HFFc6 (cell line): Measurements from ENCODE around the gene WDR27. TPM values are rescaled to one million over a fixed set of nuclear protein-coding genes. Genes with fewer than 3 reads are reported as not detected.

ENCODE experiments used
- DNase-seq: peaks from one replicate; pipeline ENCODE4 v3.0.0-alpha.2; 2018
- H3K27ac Mint-ChIP-seq: 2 replicates; pipeline ENCODE4 v1.8.0; 2020; ENCODE audit warnings: mild to moderate bottlenecking, mixed read lengths
- H3K27me3 Mint-ChIP-seq: 2 replicates; pipeline ENCODE4 v1.8.0; 2021; ENCODE audit warnings: mild to moderate bottlenecking, moderate library complexity, mixed read lengths; ENCODE audit not compliant: insufficient read depth
- H3K36me3 Mint-ChIP-seq: 2 replicates; pipeline ENCODE4 v1.8.0; 2021; ENCODE audit warnings: low read depth, mixed read lengths
- H3K4me1 Mint-ChIP-seq: 2 replicates; pipeline ENCODE4 v1.8.0; 2020; ENCODE audit warnings: low read depth, mixed read lengths
- H3K4me3 Mint-ChIP-seq: 2 replicates; pipeline ENCODE4 v1.8.0; 2020; ENCODE audit warnings: mild to moderate bottlenecking, moderate library complexity, mixed read lengths
- H3K9me3 Mint-ChIP-seq: 2 replicates; pipeline ENCODE4 v1.8.0; 2020; ENCODE audit warnings: mild to moderate bottlenecking, mixed read lengths
- CTCF ChIP-seq: fragments of 200-600 bp; sonication (generic); IDR thresholded peaks from 2 replicates; pipeline ENCODE4 v1.5.0; 2021; ENCODE audit warnings: antibody characterized with exemption, mild to moderate bottlenecking
- total RNA-seq, 6 experiments: library from RNA; stranded (reverse); fragmentation: NEBNext Ultra II Directional; extraction: Animal tissue kit (Norgen Biotek cat#: 25700); gene quantifications; 2 replicates in 1 of 6; 3 replicates in 5 of 6; pipeline ENCODE4 v1.2.3, GENCODE V29; 2021

Gene WDR27
- total RNA-seq, 6 experiments from 2014 or later: 10.0 to 15.8 (median 12.1) TPM

GRCh38 chr6:169415179-169415578 is 286.6 kb downstream of the WDR27 start:
- DNase-seq: no peak
- H3K27ac Mint-ChIP-seq: no peak overlapping the region
- peaks cover 23% of the 10 kb centered on the region for H3K9me3 Mint-ChIP-seq
- no peak overlapping the region for H3K4me3 Mint-ChIP-seq
- H3K4me1 Mint-ChIP-seq: no peaks in the 10 kb centered on the region
- TF ChIP-seq CTCF: no peak
- peaks cover 11% of the 10 kb centered on the region for H3K27me3 Mint-ChIP-seq
- H3K36me3 Mint-ChIP-seq: peaks cover 19% of the 10 kb centered on the region

- H3K27ac Mint-ChIP-seq: no peak overlapping the region
- no peak for DNase-seq
- no peak for TF ChIP-seq CTCF
- peaks cover 29% of the 10 kb centered on the region for H3K9me3 Mint-ChIP-seq
- H3K36me3 Mint-ChIP-seq: peaks cover 20% of the 10 kb centered on the region
- peaks cover 6% of the 10 kb centered on the region; the same call in 1 of the 2 replicates for H3K4me1 Mint-ChIP-seq
- H3K27me3 Mint-ChIP-seq: peaks cover 11% of the 10 kb centered on the region
- H3K4me3 Mint-ChIP-seq: no peak overlapping the region
Observed at GRCh38 chr6:169411722-169412121, 290.1 kb downstream of the WDR27 start.

- Mint-ChIP-seq H3K4me1 (peaks cover 6% of the 10 kb centered on the region; the same call in 1 of the 2 replicates), H3K36me3 (peaks cover 20% of the 10 kb centered on the region), H3K27me3 (peaks cover 11% of the 10 kb centered on the region), H3K9me3 (peaks cover 29% of the 10 kb centered on the region), H3K4me3 (no peak overlapping the region), H3K27ac (no peak overlapping the region)
- TF ChIP-seq CTCF: no peak
- no peak for DNase-seq
Observed at GRCh38 chr6:169411296-169411695, 290.5 kb downstream of the WDR27 start.

- Mint-ChIP-seq H3K9me3 (peaks cover 22% of the 10 kb centered on the region), H3K36me3 (peaks cover 13% of the 10 kb centered on the region), H3K27me3 (peaks cover 11% of the 10 kb centered on the region), H3K27ac (no peak overlapping the region), H3K4me3 (no peak overlapping the region), H3K4me1 (peaks cover 6% of the 10 kb centered on the region; the same call in 1 of the 2 replicates)
- no peak for DNase-seq
- TF ChIP-seq CTCF: no peak; the same call in 1 of the 2 replicates
Observed at GRCh38 chr6:169409742-169410312, 292.0 kb downstream of the WDR27 start.

GRCh38 chr6:169407325-169407724 is 294.5 kb downstream of the WDR27 start:
- no peak for DNase-seq
- TF ChIP-seq CTCF: no peak
- H3K27me3 Mint-ChIP-seq: peaks cover 7% of the 10 kb centered on the region

More at GRCh38 chr6:169407325-169407724, 294.5 kb downstream of the WDR27 start:
- Mint-ChIP-seq H3K9me3 (peaks cover 5% of the 10 kb centered on the region), H3K36me3 (0 out of 2 replicates have a peak, but pooled peaks cover 4% of the 10 kb centered on the region), H3K4me1 (peaks cover 6% of the 10 kb centered on the region; the same call in 1 of the 2 replicates), H3K27ac (no peak overlapping the region), H3K4me3 (no peak overlapping the region)

Other genes with a start within 250 kb of the WDR27 start
- gene C6orf120, start 97 bp upstream of the WDR27 start, total RNA-seq: 10 to 100 TPM; 44.9 to 53.5 (median 48.7) TPM
- gene PHF10, start 22.5 kb upstream of the WDR27 start, total RNA-seq: 10 to 100 TPM; 14.4 to 20.4 (median 18.7) TPM
- under 1 TPM; 0.36 to 0.85 (median 0.51) TPM for gene DYNLT2, start 49.5 kb upstream of the WDR27 start, total RNA-seq
- 10 to 100 TPM; 13.7 to 17.5 (median 15.9) TPM for gene ERMARD, start 49.6 kb upstream of the WDR27 start, total RNA-seq